GM12875 (cell line): ENCODE data around the gene ADAMTSL3.

Experiments used
- H3K4me3 ChIP-seq: one replicate; pipeline ENCODE4 v1.5.1; 2011; ENCODE audit warnings: low read depth, low read length, control low read depth
- CTCF ChIP-seq: IDR thresholded peaks from 2 replicates; pipeline ENCODE4 v1.5.1; 2011; ENCODE audit warnings: low read depth, mild to moderate bottlenecking, control low read depth, inconsistent platforms, low read length, moderate library complexity, borderline replicate concordance; ENCODE audit not compliant: insufficient read depth

ADAMTSL3 gene

DNA sequence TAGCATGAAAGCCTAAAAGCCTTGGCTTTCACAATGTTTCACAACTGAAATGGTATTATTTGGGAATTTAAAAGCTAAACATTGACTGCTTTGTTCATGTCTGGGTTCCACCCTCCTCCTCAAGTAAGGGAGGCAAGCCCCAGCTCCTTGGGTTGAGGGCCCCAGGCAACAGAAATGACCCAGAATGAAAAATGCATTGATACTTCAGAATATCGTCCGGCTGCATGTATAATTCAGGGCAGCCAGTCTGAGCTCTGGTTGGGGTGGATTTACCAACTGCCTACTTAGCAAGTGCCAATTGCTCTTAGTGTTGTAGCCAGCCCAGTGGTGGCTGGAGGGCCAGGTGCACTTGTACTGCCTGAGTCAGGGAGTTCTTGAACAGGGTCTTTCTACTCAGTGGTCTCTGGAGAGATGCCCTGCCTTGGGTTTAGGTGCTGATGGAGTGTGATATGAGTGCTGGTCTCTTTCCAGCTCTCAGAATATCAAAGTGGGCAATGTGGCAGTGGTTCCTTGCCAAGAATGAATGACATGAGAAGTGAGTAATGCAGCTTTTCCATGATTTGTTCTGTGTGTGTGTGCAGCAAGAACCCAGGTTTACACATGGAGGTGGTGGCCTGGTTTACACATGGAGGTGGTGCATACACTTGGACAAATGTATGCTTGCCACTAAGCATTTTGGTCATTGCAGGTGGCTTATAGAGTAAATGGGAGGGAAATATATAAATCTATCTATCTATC, 40.9 kb upstream of the ADAMTSL3 start:
- no peak for TF ChIP-seq CTCF
- no peak overlapping the region for H3K4me3 ChIP-seq

- no peak overlapping the region for H3K4me3 ChIP-seq
- TF ChIP-seq CTCF = no peak
These were observed 40.2 kb upstream of the ADAMTSL3 start for GRCh38 chr15:83613714-83614113.

DNA sequence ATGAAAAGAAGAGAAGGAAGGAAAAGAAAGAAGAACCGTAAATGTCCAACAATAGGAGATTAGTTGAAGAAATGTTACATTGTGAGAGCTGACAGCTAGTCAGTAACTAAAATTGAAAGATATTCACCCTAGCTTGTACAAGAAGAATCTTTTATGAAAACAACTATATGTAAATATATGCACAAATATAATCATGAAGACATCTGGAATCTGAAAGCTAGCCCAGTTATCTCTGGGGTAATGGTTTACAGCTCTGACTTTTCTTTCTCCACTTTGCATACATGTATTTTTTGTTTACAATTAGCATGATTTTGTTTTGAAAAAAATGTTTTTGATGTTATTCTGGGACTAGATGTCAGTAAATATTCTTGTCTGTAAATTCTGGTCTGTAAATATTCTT, 37.1 kb upstream of the ADAMTSL3 start:
- no peak overlapping the region for H3K4me3 ChIP-seq

DNA sequence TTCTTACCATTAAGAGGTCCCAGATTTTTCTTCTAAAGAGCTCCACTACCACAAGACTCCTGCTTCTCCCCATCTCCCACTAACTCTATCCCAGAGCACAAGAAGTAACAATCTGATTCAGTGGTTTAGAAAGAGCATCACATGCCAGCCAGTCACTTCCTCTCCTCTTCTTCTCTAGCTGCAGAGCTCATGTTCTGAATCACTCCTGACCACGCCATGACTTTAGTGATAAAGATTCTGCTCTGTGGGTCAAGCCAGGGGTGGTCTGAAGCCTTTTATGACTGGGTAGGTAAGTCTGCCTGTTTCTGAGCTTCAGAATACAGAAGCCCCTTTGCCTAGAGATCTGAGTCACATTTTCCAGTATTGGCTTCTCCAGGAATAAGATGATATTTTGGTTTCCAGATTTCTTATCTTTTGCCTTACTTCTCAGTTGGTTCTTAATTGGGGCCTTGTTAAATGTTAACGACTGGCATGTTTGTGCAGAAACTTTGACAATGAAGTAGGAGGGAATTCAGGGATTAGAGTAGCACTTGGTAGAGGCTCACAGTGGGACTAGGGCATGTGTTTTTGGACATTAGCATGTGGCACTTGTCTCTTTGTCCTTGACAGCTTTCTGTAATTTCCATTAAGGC, 27.6 kb upstream of the ADAMTSL3 start:
- H3K4me3 ChIP-seq = no peak overlapping the region
- TF ChIP-seq CTCF = no peak

More for the DNA sequence above, 37.1 kb upstream of the ADAMTSL3 start:
- TF ChIP-seq CTCF = no peak

DNA sequence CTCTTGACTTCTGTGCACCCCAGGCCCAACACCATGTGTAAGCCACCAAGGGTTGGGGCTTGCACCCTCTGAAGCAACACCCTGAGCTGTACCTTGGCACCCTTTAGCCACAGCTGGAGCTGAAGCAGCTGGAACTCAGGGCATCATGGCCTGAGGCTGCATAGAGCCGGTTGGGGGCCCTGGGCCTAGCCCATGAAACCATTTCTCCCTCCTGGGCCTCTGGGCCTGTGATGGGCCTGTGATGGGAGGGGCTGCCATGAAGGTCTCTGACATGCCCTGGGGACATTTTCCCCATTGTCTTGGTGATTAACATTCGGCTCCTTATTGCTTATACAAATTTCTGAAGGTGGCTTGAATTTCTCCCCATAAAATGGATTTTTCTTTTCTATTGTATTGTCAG, 22.4 kb upstream of the ADAMTSL3 start:
- H3K4me3 ChIP-seq = no peak overlapping the region
- no peak for TF ChIP-seq CTCF

GRCh38 chr15:83643201-83643600, 10.7 kb upstream of the ADAMTSL3 start:
- TF ChIP-seq CTCF = no peak
- H3K4me3 ChIP-seq = no peak overlapping the region

DNA sequence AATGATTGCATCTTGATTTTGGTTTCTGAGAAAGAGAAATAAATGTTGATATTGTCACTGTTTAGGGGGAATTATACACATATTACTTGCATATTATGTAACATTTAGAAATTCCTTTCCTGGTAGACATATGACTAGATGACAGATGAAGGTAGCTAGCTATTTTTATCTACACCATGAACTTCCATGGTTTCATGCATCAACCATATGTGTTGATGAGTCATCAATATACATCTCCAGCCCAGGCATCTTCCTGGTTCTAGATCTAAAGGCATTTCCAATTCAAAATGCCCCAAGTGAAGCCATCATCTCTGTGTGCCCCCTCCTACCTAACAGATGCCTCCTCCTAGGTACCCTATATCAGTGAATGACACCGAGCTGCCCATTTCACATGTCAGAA, 9.5 kb upstream of the ADAMTSL3 start:
- TF ChIP-seq CTCF = no peak
- no peak overlapping the region for H3K4me3 ChIP-seq
